A549 treated with RU486 at 1 μM for 4 hours (cell line): ENCODE data around the gene ELAC2. TPM values are rescaled to one million over a fixed set of nuclear protein-coding genes. Genes with fewer than 3 reads are reported as not detected.

Experiments used
- total RNA-seq: library from RNA; stranded (reverse); fragments of 200-300 nt; extraction: Qiagen RNA extraction; gene quantifications from 5 replicates; pipeline ENCODE4 v1.2.3, GENCODE V29; 2022; ENCODE audit warnings: low read depth

The ELAC2 gene
- total RNA-seq = 103 to 111 TPM (median 106 TPM) in 5 replicates

GRCh38 chr17:13017655-13018459 is at the start of gene ELAC2:
ELAC2 (minus strand) TSS chr17:13018027; CDS start chr17:13017947, 80 bp downstream.

Other genes starting within 250 kb of the ELAC2 start
- gene ARHGAP44, start 228.5 kb downstream of the ELAC2 start, total RNA-seq = 2.1 to 3.4 TPM (median 2.7 TPM) in 5 replicates